ENCODE measurements around the gene SKIC3.

SKIC3 gene

GRCh38 chr5:95531491-95531890 is 23.3 kb downstream of the SKIC3 start:
- DNase-seq (ENCODE audit: low read depth in 1 of 2, low spot score in 1 of 2) = no peak

- DNase-seq (ENCODE audit: low read depth in 1 of 2, low spot score in 1 of 2) = no peak
These were observed 24.4 kb downstream of the SKIC3 start for GRCh38 chr5:95530416-95530815.

- DNase-seq (ENCODE audit: low read depth in 1 of 2, low spot score in 1 of 2) = no peak
These were observed 26.2 kb downstream of the SKIC3 start for GRCh38 chr5:95528565-95528964.

GRCh38 chr5:95526871-95527270 is 27.9 kb downstream of the SKIC3 start:
- DNase-seq (ENCODE audit: low read depth in 1 of 2, low spot score in 1 of 2) = no peak

GRCh38 chr5:95524423-95524822 is 30.4 kb downstream of the SKIC3 start:
- no peak for DNase-seq (ENCODE audit: low read depth in 1 of 2, low spot score in 1 of 2)

- DNase-seq (ENCODE audit: low read depth in 1 of 2, low spot score in 1 of 2) = no peak
These were observed 34.6 kb downstream of the SKIC3 start for GRCh38 chr5:95520206-95520605.

- DNase-seq (ENCODE audit: low read depth in 1 of 2, low spot score in 1 of 2) = no peak
These were observed 35.1 kb downstream of the SKIC3 start for GRCh38 chr5:95519681-95520080.

GRCh38 chr5:95519151-95519550 is 35.6 kb downstream of the SKIC3 start:
- no peak for DNase-seq (ENCODE audit: low read depth in 1 of 2, low spot score in 1 of 2)

GRCh38 chr5:95518417-95518816 is 36.4 kb downstream of the SKIC3 start:
- DNase-seq (ENCODE audit: low read depth in 1 of 2, low spot score in 1 of 2) = no peak

- DNase-seq (ENCODE audit: low read depth in 1 of 2, low spot score in 1 of 2) = no peak
These were observed 43.2 kb downstream of the SKIC3 start for GRCh38 chr5:95511606-95512005.

- DNase-seq (ENCODE audit: low read depth in 1 of 2, low spot score in 1 of 2) = no peak
These were observed 46.2 kb downstream of the SKIC3 start for GRCh38 chr5:95508550-95508949.

Measured in activated CD4-positive, alpha-beta T cell treated with anti-CD3 and anti-CD28 coated beads, Interleukin-2, amount 50 U/mL, for 24 hours (primary cell).